DOHH2 (cell line): ENCODE data around the gene IFITM10.

Source experiments
- CTCF ChIP-seq: fragments of 200-600 bp; sonication (generic); IDR thresholded peaks from one replicate; pipeline ENCODE4 v1.5.1; 2014; ENCODE audit warnings: antibody characterized with exemption, mild to moderate bottlenecking, low read depth, low read length; ENCODE audit not compliant: poor library complexity, severe bottlenecking
- EZH2phosphoT487 ChIP-seq: fragments of 200-600 bp; sonication (generic); IDR thresholded peaks from 2 replicates; pipeline ENCODE4 v1.6.1; 2017; ENCODE audit warnings: borderline replicate concordance, mild to moderate bottlenecking, antibody characterized with exemption, low read length, moderate library complexity, mixed read lengths

GRCh38 chr11:1736447-1736992, 13.9 kb downstream of the IFITM10 start:
- no peak for TF ChIP-seq CTCF
- TF ChIP-seq EZH2phosphoT487, result no peak
